Stimulated activated CD8-positive, alpha-beta memory T cell treated with anti-CD3 and anti-CD28 coated beads, Interleukin-15, amount 100 ng/mL, for 4 hours (primary cell): ENCODE data around the gene TNIK.

Experiments used
- DNase-seq, 2 donors: peaks; one replicate each; pipeline ENCODE4 v3.0.0-alpha.2; 2020; ENCODE audit warnings: low read depth in 2 of 2

The TNIK gene

GRCh38 chr3:171038342-171038741 is 421.9 kb downstream of the TNIK start:
- DNase-seq = no peak

GRCh38 chr3:171028779-171029232 is 431.4 kb downstream of the TNIK start:
- DNase-seq = no peak

GRCh38 chr3:171028025-171028778 is 432.0 kb downstream of the TNIK start:
- DNase-seq = no peak

- no peak for DNase-seq
Measured at GRCh38 chr3:171026597-171027293, 433.5 kb downstream of the TNIK start, which contains the start of gene SLC2A2. Gene SLC2A2 (minus strand): TSS chr3:171026720. CDS start chr3:171026670, 50 bp downstream.

GRCh38 chr3:171023566-171023965 is 436.6 kb downstream of the TNIK start:
- no peak for DNase-seq

- DNase-seq = no peak
Measured at GRCh38 chr3:171021377-171021776, 438.8 kb downstream of the TNIK start.

- DNase-seq = no peak
Measured at GRCh38 chr3:171018156-171018935, 441.9 kb downstream of the TNIK start.

GRCh38 chr3:171013822-171014748 is 446.1 kb downstream of the TNIK start:
- DNase-seq = no peak

- DNase-seq = no peak
Measured at GRCh38 chr3:171011873-171012336, 448.3 kb downstream of the TNIK start.
